ENCODE results near the gene STIM2. TPM values are rescaled to one million over a fixed set of nuclear protein-coding genes. Genes with fewer than 3 reads are reported as not detected.

Gene STIM2
- total RNA-seq, 4 donors from 2014 or later = 3.9 to 7.6 (median 4.9) TPM

DNA sequence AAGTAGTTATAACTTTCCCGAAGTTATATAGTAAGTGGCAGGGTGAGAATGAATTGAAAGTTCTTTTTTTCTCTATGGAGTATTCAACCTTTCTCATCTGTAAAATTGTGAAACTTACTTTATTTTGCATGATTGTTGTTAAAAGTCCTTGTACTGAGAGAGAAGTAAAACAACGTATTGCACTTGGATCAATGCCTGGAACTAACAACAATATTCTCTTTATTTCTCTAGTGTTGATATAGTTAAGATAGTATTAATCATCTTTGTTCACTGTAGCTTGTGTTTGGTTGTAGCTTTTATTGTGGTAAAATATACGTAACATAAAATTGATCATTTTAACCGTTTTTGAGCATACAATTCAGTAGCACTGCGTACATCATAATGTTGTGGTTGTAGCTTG is 48.7 kb downstream of the STIM2 start:
- H3K27me3 ChIP-seq = no peaks in the 10 kb centered on the region
- H3K27ac ChIP-seq = no peak overlapping the region
- H3K4me1 ChIP-seq = peaks cover 7 to 17% of the 10 kb centered on the region in 2 donors
- no peak for ATAC-seq
- TF ChIP-seq, protein P1, sequence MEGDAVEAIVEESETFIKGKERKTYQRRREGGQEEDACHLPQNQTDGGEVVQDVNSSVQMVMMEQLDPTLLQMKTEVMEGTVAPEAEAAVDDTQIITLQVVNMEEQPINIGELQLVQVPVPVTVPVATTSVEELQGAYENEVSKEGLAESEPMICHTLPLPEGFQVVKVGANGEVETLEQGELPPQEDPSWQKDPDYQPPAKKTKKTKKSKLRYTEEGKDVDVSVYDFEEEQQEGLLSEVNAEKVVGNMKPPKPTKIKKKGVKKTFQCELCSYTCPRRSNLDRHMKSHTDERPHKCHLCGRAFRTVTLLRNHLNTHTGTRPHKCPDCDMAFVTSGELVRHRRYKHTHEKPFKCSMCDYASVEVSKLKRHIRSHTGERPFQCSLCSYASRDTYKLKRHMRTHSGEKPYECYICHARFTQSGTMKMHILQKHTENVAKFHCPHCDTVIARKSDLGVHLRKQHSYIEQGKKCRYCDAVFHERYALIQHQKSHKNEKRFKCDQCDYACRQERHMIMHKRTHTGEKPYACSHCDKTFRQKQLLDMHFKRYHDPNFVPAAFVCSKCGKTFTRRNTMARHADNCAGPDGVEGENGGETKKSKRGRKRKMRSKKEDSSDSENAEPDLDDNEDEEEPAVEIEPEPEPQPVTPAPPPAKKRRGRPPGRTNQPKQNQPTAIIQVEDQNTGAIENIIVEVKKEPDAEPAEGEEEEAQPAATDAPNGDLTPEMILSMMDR (IDR thresholded peaks at IDR 0.05 in 4 of 5, conservative IDR thresholded peaks at IDR 0.05 in 1 of 5) = no peak
- TF ChIP-seq POLR2A (IDR thresholded peaks at IDR 0.05) = no peak
- in situ Hi-C loops (cut with MboI; ENCODE audit: low sequenced_read_pairs in 4 of 4) (no loop called here), intact Hi-C loops (cut with DNase I; ENCODE audit: low total_unique reads) (no loop called here)
- no peaks in the 10 kb centered on the region for H3K36me3 ChIP-seq
- no peak overlapping the region for H3K4me3 ChIP-seq
- H3K9me3 ChIP-seq = no peaks in the 10 kb centered on the region
- DNase-seq = no peak

DNA sequence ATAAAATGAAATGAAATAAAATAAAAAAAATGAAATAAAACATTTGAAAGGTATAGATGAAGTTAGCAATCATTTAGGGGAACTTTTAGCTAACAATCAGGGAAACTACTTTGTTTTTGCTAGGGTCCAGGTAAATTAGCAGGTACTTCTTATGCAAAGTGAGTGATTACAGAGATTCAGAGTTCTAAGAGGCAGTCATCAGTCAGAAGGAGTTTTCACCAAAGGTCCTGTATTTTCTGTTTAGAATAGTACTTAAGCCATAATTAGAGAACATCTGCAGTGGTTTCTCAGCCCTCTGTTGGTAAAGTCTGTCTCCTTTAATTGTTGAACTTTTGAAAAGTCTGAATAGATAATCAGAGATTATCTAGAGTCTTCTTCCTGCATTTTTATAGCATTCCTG is 50.6 kb downstream of the STIM2 start:
- Histone ChIP-seq H3K27ac (no peak overlapping the region), H3K4me1 (peaks cover 14 to 17% of the 10 kb centered on the region in 2 donors), H3K4me3 (no peak overlapping the region), H3K27me3 (no peaks in the 10 kb centered on the region), H3K36me3 (no peaks in the 10 kb centered on the region), H3K9me3 (no peaks in the 10 kb centered on the region)
- ATAC-seq (no peak), DNase-seq (no peak)
- no peak for TF ChIP-seq POLR2A (IDR thresholded peaks at IDR 0.05)
- TF ChIP-seq, protein P1 (IDR thresholded peaks at IDR 0.05 in 4 of 5, conservative IDR thresholded peaks at IDR 0.05 in 1 of 5) = no peak
- intact Hi-C loops (cut with DNase I; ENCODE audit: low total_unique reads) (no loop called here), in situ Hi-C loops (cut with MboI; ENCODE audit: low sequenced_read_pairs in 4 of 4) (no loop called here)

DNA sequence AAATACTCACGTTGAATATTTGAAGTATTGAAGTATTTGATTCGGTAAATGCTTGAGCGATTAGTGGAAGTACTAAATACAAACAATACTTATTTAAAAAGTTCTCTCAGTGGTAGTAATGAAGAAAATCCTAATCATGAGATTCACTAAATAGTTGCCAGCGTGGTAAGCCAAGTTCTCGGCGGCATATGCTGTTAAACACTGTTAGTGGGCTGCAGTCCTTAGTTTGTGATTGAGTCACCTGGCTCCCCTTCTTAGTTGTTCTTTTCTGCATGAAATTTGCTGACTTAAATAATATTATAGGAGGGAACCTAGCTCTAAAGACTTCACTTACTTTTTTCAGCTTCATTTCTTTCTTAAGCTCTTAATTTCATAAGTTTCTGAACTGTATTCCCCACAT is 51.4 kb downstream of the STIM2 start:
- no peak for DNase-seq
- H3K27ac ChIP-seq = no peak overlapping the region
- ATAC-seq = no peak
- no peaks in the 10 kb centered on the region for H3K9me3 ChIP-seq
- H3K4me3 ChIP-seq = no peak overlapping the region
- in situ Hi-C loops (cut with MboI; ENCODE audit: low sequenced_read_pairs in 4 of 4) = no loop called here
- TF ChIP-seq POLR2A (IDR thresholded peaks at IDR 0.05) = no peak
- TF ChIP-seq, protein P1 (IDR thresholded peaks at IDR 0.05 in 4 of 5, conservative IDR thresholded peaks at IDR 0.05 in 1 of 5) = no peak
- intact Hi-C loops (cut with DNase I; ENCODE audit: low total_unique reads) = no loop called here
- H3K4me1 ChIP-seq = peaks cover 16 to 17% of the 10 kb centered on the region in 2 donors
- no peaks in the 10 kb centered on the region for H3K27me3 ChIP-seq
- no peaks in the 10 kb centered on the region for H3K36me3 ChIP-seq

DNA sequence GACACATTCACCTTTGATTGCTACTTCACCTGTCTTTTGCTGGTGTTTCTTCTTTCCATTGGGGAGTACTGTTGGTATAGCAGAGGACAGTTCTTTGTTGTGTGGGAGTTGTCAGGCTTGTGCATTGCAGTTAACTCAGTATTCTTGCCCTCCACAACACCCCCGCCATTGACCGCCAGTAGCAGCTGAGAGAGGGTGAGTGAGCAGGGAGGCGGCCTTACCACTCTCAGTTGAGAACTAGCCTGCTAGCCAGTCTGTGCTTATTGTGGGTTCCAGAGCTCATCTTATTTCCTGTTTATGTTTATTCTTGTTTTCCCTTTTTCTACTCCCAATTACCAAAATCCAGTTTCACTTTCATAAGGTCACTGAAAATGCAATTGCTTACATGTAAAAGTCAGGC is 52.2 kb downstream of the STIM2 start:
- no peak for ATAC-seq
- peaks cover 13 to 14% of the 10 kb centered on the region in 2 donors for H3K4me1 ChIP-seq
- TF ChIP-seq, protein P1 (IDR thresholded peaks at IDR 0.05 in 4 of 5, conservative IDR thresholded peaks at IDR 0.05 in 1 of 5) = no peak
- no peak for TF ChIP-seq POLR2A (IDR thresholded peaks at IDR 0.05)

DNA sequence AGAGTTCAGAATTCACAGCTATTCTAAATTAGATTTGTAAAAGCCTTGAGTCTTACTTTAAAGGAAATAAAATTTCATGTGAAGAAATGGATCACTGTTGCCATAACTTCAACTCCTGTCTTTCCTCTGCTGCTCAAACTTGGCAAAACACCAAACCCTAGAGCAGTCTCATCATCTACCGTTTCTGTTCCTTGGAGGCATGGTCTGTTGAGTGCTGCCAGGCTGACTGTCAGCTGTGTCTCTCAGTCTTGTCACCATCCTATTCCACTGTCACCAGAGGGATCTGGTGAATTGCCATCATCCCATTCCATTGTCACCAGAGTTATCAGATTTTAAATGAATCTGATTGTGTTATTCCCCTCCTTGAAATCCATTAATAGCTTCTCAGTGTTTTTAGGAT is 55.6 kb downstream of the STIM2 start:
- in situ Hi-C loops (cut with MboI; ENCODE audit: low sequenced_read_pairs in 4 of 4) = no loop called here
- ATAC-seq (no peak), DNase-seq (no peak)
- intact Hi-C loops (cut with DNase I; ENCODE audit: low total_unique reads) = no loop called here
- Histone ChIP-seq H3K4me1 (peaks cover 9% of the 10 kb centered on the region in 2 donors), H3K27me3 (no peaks in the 10 kb centered on the region), H3K9me3 (no peaks in the 10 kb centered on the region), H3K36me3 (peaks cover 0 to 4% of the 10 kb centered on the region in 2 donors), H3K27ac (no peak overlapping the region), H3K4me3 (no peak overlapping the region)
- no peak for TF ChIP-seq POLR2A (IDR thresholded peaks at IDR 0.05)
- TF ChIP-seq, protein P1 (IDR thresholded peaks at IDR 0.05 in 4 of 5, conservative IDR thresholded peaks at IDR 0.05 in 1 of 5) = no peak

More for the DNA sequence above, 52.2 kb downstream of the STIM2 start:
- Histone ChIP-seq H3K9me3 (no peaks in the 10 kb centered on the region), H3K27me3 (no peaks in the 10 kb centered on the region), H3K4me3 (no peak overlapping the region), H3K36me3 (no peaks in the 10 kb centered on the region), H3K27ac (no peak overlapping the region)
- no peak for DNase-seq
- intact Hi-C loops (cut with DNase I; ENCODE audit: low total_unique reads) = no loop called here
- in situ Hi-C loops (cut with MboI; ENCODE audit: low sequenced_read_pairs in 4 of 4) = no loop called here

Measured in gastrocnemius medialis (tissue), 4 donors.